Body of pancreas (tissue), 4 donors: ENCODE measurements around the gene IL21R. TPM values are rescaled to one million over a fixed set of nuclear protein-coding genes. Genes with fewer than 3 reads are reported as not detected.

ENCODE experiments used
- ATAC-seq: fragments of 150-250 bp; one replicate; pipeline ENCODE4 v1.9.1; 2016
- DNase-seq, 4 donors: peaks; one replicate each; pipeline ENCODE4 v3.0.0-alpha.2; 2019
- H3K27ac ChIP-seq, 4 donors: fragments of 200-600 bp; sonication (generic); 1 replicate in 3 of 4; 2 replicates in 1 of 4; pipeline versions ENCODE4 v1.5.1 to v1.6.1; 2016 to 2019; ENCODE audit warnings: mild to moderate bottlenecking in 1 of 4, mixed read lengths in 1 of 4, moderate library complexity in 1 of 4
- H3K27me3 ChIP-seq, 2 donors: fragments of 200-600 bp; sonication (generic); one replicate each; pipeline ENCODE4 v1.6.0; 2016; ENCODE audit warnings: mild to moderate bottlenecking in 1 of 2
- H3K36me3 ChIP-seq, 2 donors: fragments of 200-600 bp; sonication (generic); replicated peaks in 1 of 2; 2 replicates each; pipeline ENCODE4 v1.5.1; 2016; ENCODE audit warnings: low read depth in 2 of 2; ENCODE audit not compliant: insufficient read depth in 1 of 2
- H3K4me1 ChIP-seq: fragments of 200-600 bp; sonication (generic); one replicate; pipeline ENCODE4 v1.6.0; 2016
- H3K4me3 ChIP-seq, 2 donors: fragments of 200-600 bp; sonication (generic); 1 replicate in 1 of 2; 2 replicates in 1 of 2; pipeline ENCODE4 v1.5.1; 2016 to 2019
- H3K9me3 ChIP-seq, 3 donors: fragments of 200-600 bp; sonication (generic); 1 replicate in 2 of 3; 2 replicates in 1 of 3; pipeline ENCODE4 v1.5.1; 2016
- POLR2A ChIP-seq, 3 donors: fragments of 450-650 bp; IDR thresholded peaks; one replicate each; pipeline ENCODE4 v1.6.1; 2016; ENCODE audit warnings: antibody characterized with exemption in 3 of 3, mild to moderate bottlenecking in 2 of 3
- WGBS, 2 donors: methylation state at CpG; one replicate each; pipeline ENCODE4 v1.1.5; 2017; 5-methylcytosine and 5-hydroxymethylcytosine counted together
- intact Hi-C: fragments of 100-400 bp; cut with DNase I; formaldehyde crosslinking; loops from one replicate; pipeline ENCODE4 v1.15.1; 2023
- total RNA-seq, 2 donors: library from RNA; depleted of rRNA; stranded (reverse); fragments of >200 nt; gene quantifications; one replicate each; pipeline ENCODE4 v1.1.0, GENCODE V29; 2016
- TF ChIP-seq, protein P1 (sequence below), 7 experiments: fragments of 450-650 bp in 4 of 7; fragments of 200-600 bp in 3 of 7; sonication (generic) in 3 of 7; IDR thresholded peaks; one replicate each; pipeline ENCODE4 v1.5.1; 2016 to 2019; ENCODE audit warnings: antibody characterized with exemption in 7 of 7

IL21R gene
- total RNA-seq, 2 donors from 2014 or later: 0.26 TPM; not detected in 1

DNA sequence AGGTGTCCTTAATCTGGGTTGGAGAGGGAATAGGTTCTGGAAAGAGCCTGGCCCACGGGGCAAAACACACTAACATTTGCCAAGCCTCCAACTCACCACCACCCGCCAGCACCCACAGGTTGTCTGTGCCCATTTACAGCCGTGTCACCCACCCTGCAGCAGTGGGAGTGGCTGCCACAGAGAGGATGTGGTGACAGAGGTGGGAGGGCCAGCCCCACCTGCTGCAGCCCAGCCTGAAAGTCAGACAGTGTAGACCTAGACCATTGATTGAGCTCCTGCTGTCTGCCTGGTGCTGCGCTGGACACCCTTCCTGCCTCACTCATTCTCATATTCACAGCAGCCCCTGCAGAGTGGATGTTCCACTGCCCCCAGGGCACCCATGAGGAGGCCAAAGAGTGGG lies 44.7 kb downstream of the IL21R start:
- ATAC-seq (no peak), DNase-seq (peak in 1 of 4 donors; percentile 23)
- no peaks in the 10 kb centered on the region for H3K27me3 ChIP-seq
- intact Hi-C loops: loop anchor here (5.0 kb wide), 1 partner anchor 199 kb away; no protein-coding TSS in a partner anchor
- TF ChIP-seq, protein P1, sequence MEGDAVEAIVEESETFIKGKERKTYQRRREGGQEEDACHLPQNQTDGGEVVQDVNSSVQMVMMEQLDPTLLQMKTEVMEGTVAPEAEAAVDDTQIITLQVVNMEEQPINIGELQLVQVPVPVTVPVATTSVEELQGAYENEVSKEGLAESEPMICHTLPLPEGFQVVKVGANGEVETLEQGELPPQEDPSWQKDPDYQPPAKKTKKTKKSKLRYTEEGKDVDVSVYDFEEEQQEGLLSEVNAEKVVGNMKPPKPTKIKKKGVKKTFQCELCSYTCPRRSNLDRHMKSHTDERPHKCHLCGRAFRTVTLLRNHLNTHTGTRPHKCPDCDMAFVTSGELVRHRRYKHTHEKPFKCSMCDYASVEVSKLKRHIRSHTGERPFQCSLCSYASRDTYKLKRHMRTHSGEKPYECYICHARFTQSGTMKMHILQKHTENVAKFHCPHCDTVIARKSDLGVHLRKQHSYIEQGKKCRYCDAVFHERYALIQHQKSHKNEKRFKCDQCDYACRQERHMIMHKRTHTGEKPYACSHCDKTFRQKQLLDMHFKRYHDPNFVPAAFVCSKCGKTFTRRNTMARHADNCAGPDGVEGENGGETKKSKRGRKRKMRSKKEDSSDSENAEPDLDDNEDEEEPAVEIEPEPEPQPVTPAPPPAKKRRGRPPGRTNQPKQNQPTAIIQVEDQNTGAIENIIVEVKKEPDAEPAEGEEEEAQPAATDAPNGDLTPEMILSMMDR (IDR thresholded peaks at IDR 0.05): no peak
- TF ChIP-seq POLR2A (IDR thresholded peaks at IDR 0.05): no peak
- WGBS, 2 donors: 67 to 75% methylated on average over 3 to 4 of the region's 4 CpGs
- H3K9me3 ChIP-seq: peaks cover 0 to 12% (median 0%) of the 10 kb centered on the region in 3 donors
- no peaks in the 10 kb centered on the region for H3K4me1 ChIP-seq
- H3K4me3 ChIP-seq: no peak overlapping the region
- no peak overlapping the region for H3K27ac ChIP-seq
- no peaks in the 10 kb centered on the region for H3K36me3 ChIP-seq

DNA sequence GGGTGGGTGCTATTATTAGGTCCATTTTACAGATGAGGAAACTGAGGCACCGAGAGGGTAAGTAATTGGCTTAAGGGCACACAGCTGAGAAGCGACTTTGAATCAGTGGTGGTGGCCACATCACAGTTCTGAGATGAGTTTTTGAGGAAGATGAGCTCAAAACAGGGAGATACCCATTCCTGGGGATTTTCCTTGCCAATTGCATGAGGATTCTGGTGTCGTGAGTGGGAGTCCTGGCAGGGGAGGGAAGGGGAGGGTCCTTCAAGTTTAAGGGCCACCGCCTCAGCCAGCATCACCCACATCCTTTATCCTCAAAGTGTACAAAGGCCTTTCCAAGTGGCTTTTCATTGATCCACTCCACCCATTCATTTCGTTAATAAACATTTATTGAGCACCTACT lies 45.3 kb downstream of the IL21R start:
- H3K36me3 ChIP-seq: no peaks in the 10 kb centered on the region
- H3K4me3 ChIP-seq: no peak overlapping the region
- no peak overlapping the region for H3K27ac ChIP-seq
- ATAC-seq (no peak), DNase-seq (no peak)
- intact Hi-C loops: loop anchor here (5.0 kb wide), 1 partner anchor 200 kb away; no protein-coding TSS in a partner anchor
- TF ChIP-seq, protein P1 (IDR thresholded peaks at IDR 0.05): no peak
- TF ChIP-seq POLR2A (IDR thresholded peaks at IDR 0.05): no peak
- 90 to 91% methylated on average over 4 to 5 of the region's 5 CpGs for WGBS, 2 donors
- H3K9me3 ChIP-seq: peaks cover 0 to 12% (median 0%) of the 10 kb centered on the region in 3 donors
- no peaks in the 10 kb centered on the region for H3K4me1 ChIP-seq
- no peaks in the 10 kb centered on the region for H3K27me3 ChIP-seq

- TF ChIP-seq POLR2A (IDR thresholded peaks at IDR 0.05): no peak
- TF ChIP-seq, protein P1 (IDR thresholded peaks at IDR 0.05): no peak
- no peaks in the 10 kb centered on the region for H3K27me3 ChIP-seq
- H3K27ac ChIP-seq: no peak overlapping the region
- intact Hi-C loops: loop anchor here (5.0 kb wide), 1 partner anchor 201 kb away; no protein-coding TSS in a partner anchor
- no peak for DNase-seq
- peaks cover 0 to 12% (median 0%) of the 10 kb centered on the region in 3 donors for H3K9me3 ChIP-seq
- no peak overlapping the region for H3K4me3 ChIP-seq
- ATAC-seq: no peak
- no peaks in the 10 kb centered on the region for H3K4me1 ChIP-seq
- 85 to 92% methylated on average over 11 to 19 of the region's 19 CpGs for WGBS, 2 donors
- no peaks in the 10 kb centered on the region for H3K36me3 ChIP-seq
Observed at GRCh38 chr16:27448532-27449433, 46.8 kb downstream of the IL21R start.

DNA sequence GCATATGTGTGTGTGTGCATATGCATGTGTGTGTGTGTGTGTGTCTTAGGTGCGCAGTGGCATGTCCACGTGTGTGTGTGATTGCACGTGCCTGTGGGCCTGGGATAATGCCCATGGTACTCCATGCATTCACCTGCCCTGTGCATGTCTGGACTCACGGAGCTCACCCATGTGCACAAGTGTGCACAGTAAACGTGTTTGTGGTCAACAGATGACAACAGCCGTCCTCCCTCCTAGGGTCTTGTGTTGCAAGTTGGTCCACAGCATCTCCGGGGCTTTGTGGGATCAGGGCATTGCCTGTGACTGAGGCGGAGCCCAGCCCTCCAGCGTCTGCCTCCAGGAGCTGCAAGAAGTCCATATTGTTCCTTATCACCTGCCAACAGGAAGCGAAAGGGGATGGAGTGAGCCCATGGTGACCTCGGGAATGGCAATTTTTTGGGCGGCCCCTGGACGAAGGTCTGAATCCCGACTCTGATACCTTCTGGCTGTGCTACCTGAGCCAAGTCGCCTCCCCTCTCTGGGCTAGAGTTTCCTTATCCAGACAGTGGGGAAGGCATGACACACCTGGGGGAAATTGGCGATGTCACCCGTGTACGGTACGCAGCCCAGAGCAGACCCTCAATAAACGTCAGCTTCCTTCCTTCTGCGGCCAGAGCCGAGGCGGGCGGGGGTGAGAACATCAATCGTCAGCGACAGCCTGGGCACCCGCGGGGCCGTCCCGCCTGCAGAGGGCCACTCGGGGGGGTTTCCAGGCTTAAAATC lies 47.6 kb downstream of the IL21R start:
- no peak for ATAC-seq
- Histone ChIP-seq H3K27me3 (no peaks in the 10 kb centered on the region), H3K27ac (no peak overlapping the region), H3K4me1 (no peaks in the 10 kb centered on the region), H3K9me3 (peaks cover 0 to 6% (median 0%) of the 10 kb centered on the region in 3 donors), H3K36me3 (no peaks in the 10 kb centered on the region), H3K4me3 (no peak overlapping the region)
- 21 to 22% methylated on average over 23 to 31 of the region's 31 CpGs for WGBS, 2 donors
- DNase-seq: peak in 1 of 4 donors; percentile 20
- intact Hi-C loops: loop anchor here (5.0 to 10.0 kb wide), 2 partner anchors 202 to 275 kb away; no protein-coding TSS in a partner anchor
- TF ChIP-seq, protein P1 (IDR thresholded peaks at IDR 0.05): no peak
- TF ChIP-seq POLR2A (IDR thresholded peaks at IDR 0.05): no peak
